ENCODE results near the gene PLCL1.

- TF ChIP-seq POLR2A (IDR thresholded peaks at IDR 0.05; ENCODE audit: low read depth, low read length) (no peak), JUN (IDR thresholded peaks at IDR 0.05; ENCODE audit: borderline replicate concordance, insufficient read depth, insufficient read length, low read depth) (no peak), MAX (IDR thresholded peaks at IDR 0.05; ENCODE audit: insufficient read depth, insufficient read length) (no peak), CTCF (IDR thresholded peaks at IDR 0.05; ENCODE audit: extremely low read depth in 1 of 2, insufficient read depth in 1 of 2, low read depth in 1 of 2, low read length in 2 of 2) (no peak), POLR2AphosphoS5 (IDR thresholded peaks at IDR 0.05; ENCODE audit: insufficient read depth, low read depth, low read length) (no peak)
Observed at GRCh38 chr2:198136142-198136541, 331.7 kb downstream of the PLCL1 start.
